SU-DHL-6 (cell line): ENCODE measurements around the gene AGPAT4.

ENCODE experiments used
- H2AFZ ChIP-seq: fragments of 200-600 bp; sonication (generic); 2 replicates; pipeline ENCODE4 v1.6.1; 2014; ENCODE audit warnings: low read depth, mild to moderate bottlenecking, moderate library complexity, mixed read lengths, antibody characterized with exemption, low read length; ENCODE audit not compliant: severe bottlenecking
- H3F3A ChIP-seq: fragments of 200-600 bp; shearing (Covaris generic); 2 replicates; pipeline ENCODE4 v1.6.0; 2016; ENCODE audit warnings: antibody characterized with exemption, mild to moderate bottlenecking; ENCODE audit not compliant: insufficient read depth
- H3K27ac ChIP-seq: fragments of 200-600 bp; sonication (generic); 2 replicates; pipeline ENCODE4 v1.5.1; 2016; ENCODE audit warnings: low read depth, mild to moderate bottlenecking, low read length, moderate library complexity, mixed read lengths
- H3K27me3 ChIP-seq: fragments of 200-600 bp; sonication (generic), shearing (Covaris generic); 2 replicates; pipeline ENCODE4 v1.6.0; 2014; ENCODE audit warnings: mild to moderate bottlenecking, low read length
- H3K36me3 ChIP-seq: fragments of 200-600 bp; sonication (generic); 2 replicates; pipeline ENCODE4 v1.6.1; 2014; ENCODE audit warnings: mild to moderate bottlenecking, low read length, mixed read lengths
- H3K4me2 ChIP-seq: fragments of 300-600, 200-600 bp; shearing (Covaris generic), sonication (generic); 2 replicates; pipeline ENCODE4 v1.6.0; 2014; ENCODE audit warnings: low read length, low read depth, mild to moderate bottlenecking; ENCODE audit not compliant: poor library complexity, severe bottlenecking
- H3K4me3 ChIP-seq: fragments of 200-600 bp; sonication (generic); 2 replicates; pipeline ENCODE4 v1.5.1; 2014; ENCODE audit warnings: antibody characterized with exemption, low read length, mild to moderate bottlenecking, mixed read lengths; ENCODE audit not compliant: insufficient read depth, poor library complexity, severe bottlenecking
- H3K79me2 ChIP-seq: fragments of 200-600 bp; sonication (generic); 2 replicates; pipeline ENCODE4 v1.6.1; 2014; ENCODE audit warnings: mild to moderate bottlenecking, low read length, moderate library complexity; ENCODE audit not compliant: insufficient read depth
- H3K9ac ChIP-seq: fragments of 200-600 bp; sonication (generic); 2 replicates; pipeline ENCODE4 v1.7.0; 2014; ENCODE audit warnings: mild to moderate bottlenecking, low read length
- H3K9me2 ChIP-seq: fragments of 200-600 bp; sonication (generic); replicated peaks from 2 replicates; pipeline ENCODE4 v1.6.1; 2014; ENCODE audit warnings: low read length; ENCODE audit not compliant: insufficient read depth
- H3K9me3 ChIP-seq: fragments of 200-600 bp; sonication (generic); 2 replicates; pipeline ENCODE4 v1.6.1; 2014; ENCODE audit warnings: low read length, mixed read lengths; ENCODE audit not compliant: insufficient read depth
- H4K20me1 ChIP-seq: fragments of 200-600 bp; sonication (generic); 2 replicates; pipeline ENCODE4 v1.6.1; 2014; ENCODE audit warnings: low read depth, mild to moderate bottlenecking, antibody characterized with exemption, low read length, moderate library complexity, mixed read lengths
- EZH2phosphoT487 ChIP-seq: fragments of 200-600 bp; sonication (generic), shearing (Covaris generic); conservative IDR thresholded peaks from 2 replicates; pipeline ENCODE4 v1.6.1; 2018; ENCODE audit warnings: mild to moderate bottlenecking, antibody characterized with exemption, low read length, moderate library complexity, mixed read lengths
- TF ChIP-seq, protein P1 (sequence below): fragments of 200-600 bp; sonication (generic); IDR thresholded peaks from one replicate; pipeline ENCODE4 v1.5.1; 2017; ENCODE audit warnings: antibody characterized with exemption, mild to moderate bottlenecking, low read length, moderate library complexity; ENCODE audit not compliant: insufficient read depth, poor library complexity, severe bottlenecking

The AGPAT4 gene

GRCh38 chr6:161222706-161223234 is 51.1 kb downstream of the AGPAT4 start:
- Histone ChIP-seq H3F3A (no peaks in the 10 kb centered on the region), H3K9me2 (no peaks in the 10 kb centered on the region), H3K9me3 (no peaks in the 10 kb centered on the region), H4K20me1 (no peaks in the 10 kb centered on the region), H3K27ac (no peak overlapping the region), H3K79me2 (no peaks in the 10 kb centered on the region), H3K4me2 (no peak overlapping the region), H3K27me3 (no peaks in the 10 kb centered on the region), H3K4me3 (no peak overlapping the region), H3K9ac (no peak overlapping the region), H3K36me3 (no peaks in the 10 kb centered on the region), H2AFZ (no peak overlapping the region)
- no peak for TF ChIP-seq EZH2phosphoT487
- TF ChIP-seq, protein P1, sequence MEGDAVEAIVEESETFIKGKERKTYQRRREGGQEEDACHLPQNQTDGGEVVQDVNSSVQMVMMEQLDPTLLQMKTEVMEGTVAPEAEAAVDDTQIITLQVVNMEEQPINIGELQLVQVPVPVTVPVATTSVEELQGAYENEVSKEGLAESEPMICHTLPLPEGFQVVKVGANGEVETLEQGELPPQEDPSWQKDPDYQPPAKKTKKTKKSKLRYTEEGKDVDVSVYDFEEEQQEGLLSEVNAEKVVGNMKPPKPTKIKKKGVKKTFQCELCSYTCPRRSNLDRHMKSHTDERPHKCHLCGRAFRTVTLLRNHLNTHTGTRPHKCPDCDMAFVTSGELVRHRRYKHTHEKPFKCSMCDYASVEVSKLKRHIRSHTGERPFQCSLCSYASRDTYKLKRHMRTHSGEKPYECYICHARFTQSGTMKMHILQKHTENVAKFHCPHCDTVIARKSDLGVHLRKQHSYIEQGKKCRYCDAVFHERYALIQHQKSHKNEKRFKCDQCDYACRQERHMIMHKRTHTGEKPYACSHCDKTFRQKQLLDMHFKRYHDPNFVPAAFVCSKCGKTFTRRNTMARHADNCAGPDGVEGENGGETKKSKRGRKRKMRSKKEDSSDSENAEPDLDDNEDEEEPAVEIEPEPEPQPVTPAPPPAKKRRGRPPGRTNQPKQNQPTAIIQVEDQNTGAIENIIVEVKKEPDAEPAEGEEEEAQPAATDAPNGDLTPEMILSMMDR, result no peak

GRCh38 chr6:161220346-161220745 is 53.5 kb downstream of the AGPAT4 start:
- Histone ChIP-seq H3K4me2 (no peak overlapping the region), H3K27ac (no peak overlapping the region), H3K27me3 (no peaks in the 10 kb centered on the region), H3K9me3 (no peaks in the 10 kb centered on the region), H3K36me3 (no peaks in the 10 kb centered on the region), H3K9ac (no peak overlapping the region), H3K9me2 (no peaks in the 10 kb centered on the region), H4K20me1 (no peaks in the 10 kb centered on the region), H3K4me3 (no peak overlapping the region), H2AFZ (no peak overlapping the region), H3K79me2 (no peaks in the 10 kb centered on the region), H3F3A (no peaks in the 10 kb centered on the region)
- no peak for TF ChIP-seq EZH2phosphoT487
- TF ChIP-seq, protein P1, result no peak

DNA sequence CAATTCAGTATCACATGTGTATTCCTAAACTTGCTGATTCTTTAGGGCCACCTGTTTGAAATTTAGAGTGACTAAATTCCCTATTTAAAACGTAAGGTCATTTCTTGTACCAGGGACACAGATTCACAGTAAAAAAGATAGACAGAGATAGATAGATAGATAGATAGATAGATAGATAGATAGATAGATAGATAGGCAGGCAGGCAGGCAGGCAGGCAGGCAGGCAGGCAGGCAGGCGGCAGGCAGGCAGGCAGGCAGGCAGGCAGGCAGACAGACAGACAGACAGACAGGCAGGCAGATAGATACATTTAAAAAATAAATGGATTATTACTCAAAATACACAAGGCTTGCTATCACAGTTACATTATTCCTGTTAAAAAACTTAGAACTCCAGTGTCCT is 54.2 kb downstream of the AGPAT4 start:
- Histone ChIP-seq H3K27me3 (no peaks in the 10 kb centered on the region), H3K4me3 (no peak overlapping the region), H3K9ac (no peak overlapping the region), H3K9me3 (no peaks in the 10 kb centered on the region), H3K79me2 (no peaks in the 10 kb centered on the region), H4K20me1 (no peaks in the 10 kb centered on the region), H3F3A (no peaks in the 10 kb centered on the region), H2AFZ (no peak overlapping the region), H3K4me2 (no peak overlapping the region), H3K27ac (no peak overlapping the region), H3K36me3 (no peaks in the 10 kb centered on the region), H3K9me2 (no peaks in the 10 kb centered on the region)
- TF ChIP-seq, protein P1, result no peak
- TF ChIP-seq EZH2phosphoT487, result no peak

DNA sequence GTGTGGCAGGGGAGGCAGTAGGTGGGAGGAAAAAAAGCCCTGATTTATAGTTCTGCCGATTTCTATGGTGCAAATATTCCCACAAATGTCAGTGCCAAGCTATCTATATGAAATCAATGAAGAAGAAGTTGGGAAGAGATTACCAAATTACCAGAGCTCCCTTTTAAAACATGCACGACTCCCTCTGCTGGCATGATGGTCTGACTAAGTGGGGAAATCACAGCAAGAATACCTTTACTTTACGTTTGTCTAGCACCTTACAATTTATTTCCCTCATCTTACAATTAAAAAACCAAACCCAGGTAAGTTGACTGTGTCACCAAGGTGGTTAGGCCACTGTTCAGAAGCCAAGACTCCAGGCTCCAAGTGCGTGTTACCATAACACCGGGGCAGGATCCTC is 55.6 kb downstream of the AGPAT4 start:
- H3K27me3 ChIP-seq, result no peaks in the 10 kb centered on the region

More for the DNA sequence above, 55.6 kb downstream of the AGPAT4 start:
- no peaks in the 10 kb centered on the region for H3K79me2 ChIP-seq
- H3K27ac ChIP-seq, result no peak overlapping the region
- H3K4me2 ChIP-seq, result no peak overlapping the region
- no peaks in the 10 kb centered on the region for H3F3A ChIP-seq
- H4K20me1 ChIP-seq, result no peaks in the 10 kb centered on the region
- no peak overlapping the region for H3K9ac ChIP-seq
- H2AFZ ChIP-seq, result no peak overlapping the region
- TF ChIP-seq, protein P1, result no peak
- no peak for TF ChIP-seq EZH2phosphoT487
- H3K9me2 ChIP-seq, result no peaks in the 10 kb centered on the region
- H3K4me3 ChIP-seq, result no peak overlapping the region
- H3K36me3 ChIP-seq, result no peaks in the 10 kb centered on the region
- H3K9me3 ChIP-seq, result no peaks in the 10 kb centered on the region
